SK-N-SH treated with all-trans-retinoic acid at 6 μM for 48 hours (cell line): ENCODE results near the gene ADK.

ENCODE experiments used
- ATAC-seq: fragments of 200-7000 bp; cut with Tn5 transposase; 3 replicates; pipeline ENCODE4 v1.9.1; 2020; ENCODE audit warnings: mild to moderate bottlenecking, moderate library complexity
- ARNTL ChIP-seq: fragments of 450-650 bp; formaldehyde crosslinking; IDR thresholded peaks from 2 replicates; pipeline ENCODE4 v1.5.0; 2020; ENCODE audit warnings: low read depth, mild to moderate bottlenecking, moderate library complexity, borderline replicate concordance
- BACH2 ChIP-seq: fragments of 250-450 bp; sonication (Bioruptor Pico); IDR thresholded peaks from 2 replicates; pipeline ENCODE4 v1.9.0; 2021; ENCODE audit warnings: mild to moderate bottlenecking, borderline replicate concordance
- CSDC2 ChIP-seq: fragments of 250-450 bp; sonication (Bioruptor Pico); IDR thresholded peaks from 2 replicates; pipeline ENCODE4 v1.5.0; 2020; ENCODE audit warnings: mild to moderate bottlenecking, moderate library complexity
- ESRRG ChIP-seq: fragments of 250-450 bp; sonication (Bioruptor Pico); IDR thresholded peaks from 2 replicates; pipeline ENCODE4 v1.6.1; 2021; ENCODE audit warnings: mild to moderate bottlenecking
- GLIS3 ChIP-seq: fragments of 250-450 bp; sonication (Bioruptor Pico); IDR thresholded peaks from 2 replicates; pipeline ENCODE4 v1.5.0; 2020; ENCODE audit warnings: mild to moderate bottlenecking, moderate library complexity
- ISL1 ChIP-seq: fragments of 250-450 bp; sonication (Bioruptor Pico); IDR thresholded peaks from 2 replicates; pipeline ENCODE4 v2.1.2; 2022; ENCODE audit warnings: mild to moderate bottlenecking, moderate library complexity
- OSR1 ChIP-seq: fragments of 250-450 bp; sonication (Bioruptor Pico); IDR thresholded peaks from 2 replicates; pipeline ENCODE4 v1.8.0; 2022; ENCODE audit warnings: moderate library complexity, mild to moderate bottlenecking, inconsistent platforms
- RARB ChIP-seq: fragments of 250-450 bp; sonication (Bioruptor Pico); IDR thresholded peaks from 2 replicates; pipeline ENCODE4 v1.8.0; 2021; ENCODE audit warnings: mild to moderate bottlenecking, moderate library complexity
- SNAI2 ChIP-seq: fragments of 250-450 bp; sonication (Bioruptor Pico); IDR thresholded peaks from 2 replicates; pipeline ENCODE4 v1.5.0; 2020; ENCODE audit warnings: mild to moderate bottlenecking, moderate library complexity
- TCF4 ChIP-seq: fragments of 250-450 bp; sonication (Bioruptor Pico); IDR thresholded peaks from 2 replicates; pipeline ENCODE4 v1.8.0; 2021; ENCODE audit warnings: mild to moderate bottlenecking, moderate library complexity, borderline replicate concordance
- TOX ChIP-seq: fragments of 250-450 bp; sonication (Bioruptor Pico); IDR thresholded peaks from 2 replicates; pipeline ENCODE4 v1.8.0; 2021; ENCODE audit warnings: mild to moderate bottlenecking, moderate library complexity, borderline replicate concordance
- ZC3H10 ChIP-seq: fragments of 250-450 bp; sonication (Bioruptor Pico); IDR thresholded peaks from 2 replicates; pipeline ENCODE4 v1.5.1; 2021; ENCODE audit warnings: mild to moderate bottlenecking, moderate library complexity
- ZFP3 ChIP-seq: fragments of 250-450 bp; sonication (Bioruptor Pico); IDR thresholded peaks from 2 replicates; pipeline ENCODE4 v1.5.0; 2020; ENCODE audit warnings: mild to moderate bottlenecking, moderate library complexity
- ZFP30 ChIP-seq: fragments of 450-650 bp; formaldehyde crosslinking; IDR thresholded peaks from 2 replicates; pipeline ENCODE4 v1.5.0; 2022; ENCODE audit warnings: mild to moderate bottlenecking, moderate library complexity
- ZNF565 ChIP-seq: fragments of 450-650 bp; formaldehyde crosslinking; conservative IDR thresholded peaks from 2 replicates; pipeline ENCODE4 v1.5.0; 2020; ENCODE audit warnings: low read depth, mild to moderate bottlenecking, moderate library complexity
- ZNF70 ChIP-seq: fragments of 450-650 bp; formaldehyde crosslinking; IDR thresholded peaks from 2 replicates; pipeline ENCODE4 v1.5.0; 2020; ENCODE audit warnings: mild to moderate bottlenecking, moderate library complexity
- ZNF8 ChIP-seq: fragments of 450-650 bp; formaldehyde crosslinking; IDR thresholded peaks from 2 replicates; pipeline ENCODE4 v1.5.0; 2020; ENCODE audit warnings: mild to moderate bottlenecking, moderate library complexity
- TF ChIP-seq, protein P1 (sequence below): fragments of 250-450 bp; sonication (Bioruptor Pico); IDR thresholded peaks from 2 replicates; pipeline ENCODE4 v1.5.1; 2021; ENCODE audit warnings: mild to moderate bottlenecking, moderate library complexity
- TF ChIP-seq, protein P2 (sequence below): fragments of 250-450 bp; sonication (Bioruptor Pico); IDR thresholded peaks from 2 replicates; pipeline ENCODE4 v1.5.1; 2020; ENCODE audit warnings: low read depth, mild to moderate bottlenecking, moderate library complexity
- TF ChIP-seq, protein P3 (sequence below): fragments of 250-450 bp; sonication (Bioruptor Pico); IDR thresholded peaks from 2 replicates; pipeline ENCODE4 v1.8.0; 2020; ENCODE audit warnings: mild to moderate bottlenecking, moderate library complexity, borderline replicate concordance
- TF ChIP-seq, protein P4 (sequence below): fragments of 250-450 bp; sonication (Bioruptor Pico); IDR thresholded peaks from 2 replicates; pipeline ENCODE4 v1.8.0; 2021; ENCODE audit warnings: low read depth, mild to moderate bottlenecking, moderate library complexity, borderline replicate concordance
- TF ChIP-seq, protein P5 (sequence below): fragments of 250-450 bp; sonication (Bioruptor Pico); IDR thresholded peaks from 2 replicates; pipeline ENCODE4 v1.5.0; 2020; ENCODE audit warnings: mild to moderate bottlenecking, moderate library complexity

ADK gene

DNA sequence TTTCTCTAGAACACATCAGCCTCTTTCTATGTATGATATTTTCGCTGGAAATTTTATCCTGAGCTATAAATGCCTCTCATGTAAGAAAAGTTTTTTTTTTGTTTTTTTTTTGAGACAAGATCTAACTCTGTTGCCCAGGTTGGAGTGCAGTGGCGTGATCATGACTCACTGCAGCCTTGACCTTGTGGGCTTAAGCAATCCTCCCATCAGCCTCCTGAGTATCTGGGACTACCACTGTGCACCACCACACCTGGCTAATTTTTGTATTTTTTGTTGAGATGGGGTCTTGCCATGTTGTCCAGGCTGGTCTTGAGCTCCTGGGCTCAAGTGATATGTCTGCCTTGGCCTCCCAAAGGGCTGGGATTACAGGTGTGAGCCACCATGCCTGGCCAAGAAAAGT is 80.4 kb downstream of the ADK start:
- 0 out of 3 replicates have a peak, but pooled peaks have one; percentile 19 for ATAC-seq
- TF ChIP-seq, protein P1, sequence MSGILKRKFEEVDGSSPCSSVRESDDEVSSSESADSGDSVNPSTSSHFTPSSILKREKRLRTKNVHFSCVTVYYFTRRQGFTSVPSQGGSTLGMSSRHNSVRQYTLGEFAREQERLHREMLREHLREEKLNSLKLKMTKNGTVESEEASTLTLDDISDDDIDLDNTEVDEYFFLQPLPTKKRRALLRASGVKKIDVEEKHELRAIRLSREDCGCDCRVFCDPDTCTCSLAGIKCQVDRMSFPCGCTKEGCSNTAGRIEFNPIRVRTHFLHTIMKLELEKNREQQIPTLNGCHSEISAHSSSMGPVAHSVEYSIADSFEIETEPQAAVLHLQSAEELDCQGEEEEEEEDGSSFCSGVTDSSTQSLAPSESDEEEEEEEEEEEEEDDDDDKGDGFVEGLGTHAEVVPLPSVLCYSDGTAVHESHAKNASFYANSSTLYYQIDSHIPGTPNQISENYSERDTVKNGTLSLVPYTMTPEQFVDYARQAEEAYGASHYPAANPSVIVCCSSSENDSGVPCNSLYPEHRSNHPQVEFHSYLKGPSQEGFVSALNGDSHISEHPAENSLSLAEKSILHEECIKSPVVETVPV (CRISPR knock-in tag): no peak
- TF ChIP-seq TCF4 (CRISPR knock-in tag) (no peak), ZFP3 (CRISPR knock-in tag) (no peak), BACH2 (no peak)
- TF ChIP-seq, protein P2, sequence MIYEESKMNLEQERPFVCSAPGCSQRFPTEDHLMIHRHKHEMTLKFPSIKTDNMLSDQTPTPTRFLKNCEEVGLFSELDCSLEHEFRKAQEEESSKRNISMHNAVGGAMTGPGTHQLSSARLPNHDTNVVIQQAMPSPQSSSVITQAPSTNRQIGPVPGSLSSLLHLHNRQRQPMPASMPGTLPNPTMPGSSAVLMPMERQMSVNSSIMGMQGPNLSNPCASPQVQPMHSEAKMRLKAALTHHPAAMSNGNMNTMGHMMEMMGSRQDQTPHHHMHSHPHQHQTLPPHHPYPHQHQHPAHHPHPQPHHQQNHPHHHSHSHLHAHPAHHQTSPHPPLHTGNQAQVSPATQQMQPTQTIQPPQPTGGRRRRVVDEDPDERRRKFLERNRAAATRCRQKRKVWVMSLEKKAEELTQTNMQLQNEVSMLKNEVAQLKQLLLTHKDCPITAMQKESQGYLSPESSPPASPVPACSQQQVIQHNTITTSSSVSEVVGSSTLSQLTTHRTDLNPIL (CRISPR knock-in tag): no peak

DNA sequence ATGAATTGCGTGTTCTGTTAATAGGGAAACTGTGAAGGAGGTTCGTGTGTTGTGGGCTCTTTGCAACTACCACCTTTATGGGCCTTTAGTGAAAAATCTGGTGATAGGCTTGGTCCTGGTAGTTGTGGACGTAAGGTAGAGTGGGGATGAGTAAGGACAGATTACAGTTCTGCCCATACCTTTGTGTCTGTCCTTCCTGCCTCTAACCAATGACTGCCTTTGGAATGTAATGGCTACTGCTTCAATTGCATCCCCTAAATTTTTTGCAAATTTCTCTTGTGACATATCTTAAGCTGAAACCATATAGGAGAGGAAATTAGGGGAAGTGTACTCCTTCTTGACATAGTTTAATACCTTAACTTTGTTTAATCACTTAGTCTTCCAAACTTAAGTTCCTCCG is 82.3 kb downstream of the ADK start:
- ATAC-seq: no peak
- no peak for TF ChIP-seq ZNF565
- no peak for TF ChIP-seq ISL1 (CRISPR knock-in tag)
- no peak for TF ChIP-seq ZFP30
- no peak for TF ChIP-seq ESRRG
- TF ChIP-seq TCF4 (CRISPR knock-in tag): no peak
- TF ChIP-seq OSR1 (CRISPR knock-in tag): no peak
- TF ChIP-seq, protein P3, sequence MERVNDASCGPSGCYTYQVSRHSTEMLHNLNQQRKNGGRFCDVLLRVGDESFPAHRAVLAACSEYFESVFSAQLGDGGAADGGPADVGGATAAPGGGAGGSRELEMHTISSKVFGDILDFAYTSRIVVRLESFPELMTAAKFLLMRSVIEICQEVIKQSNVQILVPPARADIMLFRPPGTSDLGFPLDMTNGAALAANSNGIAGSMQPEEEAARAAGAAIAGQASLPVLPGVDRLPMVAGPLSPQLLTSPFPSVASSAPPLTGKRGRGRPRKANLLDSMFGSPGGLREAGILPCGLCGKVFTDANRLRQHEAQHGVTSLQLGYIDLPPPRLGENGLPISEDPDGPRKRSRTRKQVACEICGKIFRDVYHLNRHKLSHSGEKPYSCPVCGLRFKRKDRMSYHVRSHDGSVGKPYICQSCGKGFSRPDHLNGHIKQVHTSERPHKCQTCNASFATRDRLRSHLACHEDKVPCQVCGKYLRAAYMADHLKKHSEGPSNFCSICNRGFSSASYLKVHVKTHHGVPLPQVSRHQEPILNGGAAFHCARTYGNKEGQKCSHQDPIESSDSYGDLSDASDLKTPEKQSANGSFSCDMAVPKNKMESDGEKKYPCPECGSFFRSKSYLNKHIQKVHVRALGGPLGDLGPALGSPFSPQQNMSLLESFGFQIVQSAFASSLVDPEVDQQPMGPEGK (CRISPR knock-in tag): no peak
- no peak for TF ChIP-seq ZFP3 (CRISPR knock-in tag)
- no peak for TF ChIP-seq BACH2
- TF ChIP-seq GLIS3 (CRISPR knock-in tag): no peak
- no peak for TF ChIP-seq ZC3H10 (CRISPR knock-in tag)
- TF ChIP-seq ZNF70: no peak
- no peak for TF ChIP-seq ARNTL (CRISPR knock-in tag)
- TF ChIP-seq, protein P1 (CRISPR knock-in tag): no peak

DNA sequence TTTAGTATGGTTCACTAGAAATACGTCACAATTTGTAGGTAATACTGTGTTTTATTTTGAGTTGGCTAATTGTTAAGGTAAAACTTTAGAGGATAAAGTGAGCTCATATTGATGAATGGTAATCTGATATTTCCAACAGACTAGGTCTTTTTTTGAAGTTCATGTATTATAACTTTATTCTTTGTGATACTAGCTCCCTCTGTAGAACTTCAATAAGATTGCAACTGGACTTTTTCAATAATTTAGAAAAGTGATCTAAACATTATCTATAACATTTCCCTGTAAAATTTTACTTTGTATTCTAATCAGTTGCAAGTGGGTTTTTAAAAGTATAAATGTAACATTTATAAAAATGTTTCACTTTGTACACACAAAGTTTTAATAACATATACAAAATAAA is 83.5 kb downstream of the ADK start:
- no peak for ATAC-seq
- TF ChIP-seq CSDC2 (no peak), ZC3H10 (CRISPR knock-in tag) (no peak), RARB (CRISPR knock-in tag) (no peak), SNAI2 (CRISPR knock-in tag) (no peak), ZFP30 (no peak), ZNF8 (CRISPR knock-in tag) (no peak), OSR1 (CRISPR knock-in tag) (no peak), TOX (CRISPR knock-in tag) (no peak)
- TF ChIP-seq, protein P4, sequence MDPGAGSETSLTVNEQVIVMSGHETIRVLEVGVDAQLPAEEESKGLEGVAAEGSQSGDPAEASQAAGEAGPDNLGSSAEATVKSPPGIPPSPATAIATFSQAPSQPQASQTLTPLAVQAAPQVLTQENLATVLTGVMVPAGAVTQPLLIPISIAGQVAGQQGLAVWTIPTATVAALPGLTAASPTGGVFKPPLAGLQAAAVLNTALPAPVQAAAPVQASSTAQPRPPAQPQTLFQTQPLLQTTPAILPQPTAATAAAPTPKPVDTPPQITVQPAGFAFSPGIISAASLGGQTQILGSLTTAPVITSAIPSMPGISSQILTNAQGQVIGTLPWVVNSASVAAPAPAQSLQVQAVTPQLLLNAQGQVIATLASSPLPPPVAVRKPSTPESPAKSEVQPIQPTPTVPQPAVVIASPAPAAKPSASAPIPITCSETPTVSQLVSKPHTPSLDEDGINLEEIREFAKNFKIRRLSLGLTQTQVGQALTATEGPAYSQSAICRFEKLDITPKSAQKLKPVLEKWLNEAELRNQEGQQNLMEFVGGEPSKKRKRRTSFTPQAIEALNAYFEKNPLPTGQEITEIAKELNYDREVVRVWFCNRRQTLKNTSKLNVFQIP (CRISPR knock-in tag): no peak
- TF ChIP-seq, protein P1 (CRISPR knock-in tag): no peak
- TF ChIP-seq, protein P2 (CRISPR knock-in tag): no peak
- TF ChIP-seq, protein P5, sequence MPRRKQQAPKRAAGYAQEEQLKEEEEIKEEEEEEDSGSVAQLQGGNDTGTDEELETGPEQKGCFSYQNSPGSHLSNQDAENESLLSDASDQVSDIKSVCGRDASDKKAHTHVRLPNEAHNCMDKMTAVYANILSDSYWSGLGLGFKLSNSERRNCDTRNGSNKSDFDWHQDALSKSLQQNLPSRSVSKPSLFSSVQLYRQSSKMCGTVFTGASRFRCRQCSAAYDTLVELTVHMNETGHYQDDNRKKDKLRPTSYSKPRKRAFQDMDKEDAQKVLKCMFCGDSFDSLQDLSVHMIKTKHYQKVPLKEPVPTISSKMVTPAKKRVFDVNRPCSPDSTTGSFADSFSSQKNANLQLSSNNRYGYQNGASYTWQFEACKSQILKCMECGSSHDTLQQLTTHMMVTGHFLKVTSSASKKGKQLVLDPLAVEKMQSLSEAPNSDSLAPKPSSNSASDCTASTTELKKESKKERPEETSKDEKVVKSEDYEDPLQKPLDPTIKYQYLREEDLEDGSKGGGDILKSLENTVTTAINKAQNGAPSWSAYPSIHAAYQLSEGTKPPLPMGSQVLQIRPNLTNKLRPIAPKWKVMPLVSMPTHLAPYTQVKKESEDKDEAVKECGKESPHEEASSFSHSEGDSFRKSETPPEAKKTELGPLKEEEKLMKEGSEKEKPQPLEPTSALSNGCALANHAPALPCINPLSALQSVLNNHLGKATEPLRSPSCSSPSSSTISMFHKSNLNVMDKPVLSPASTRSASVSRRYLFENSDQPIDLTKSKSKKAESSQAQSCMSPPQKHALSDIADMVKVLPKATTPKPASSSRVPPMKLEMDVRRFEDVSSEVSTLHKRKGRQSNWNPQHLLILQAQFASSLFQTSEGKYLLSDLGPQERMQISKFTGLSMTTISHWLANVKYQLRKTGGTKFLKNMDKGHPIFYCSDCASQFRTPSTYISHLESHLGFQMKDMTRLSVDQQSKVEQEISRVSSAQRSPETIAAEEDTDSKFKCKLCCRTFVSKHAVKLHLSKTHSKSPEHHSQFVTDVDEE: no peak
